Measurements from ENCODE around the gene BSG. TPM values are rescaled to one million over a fixed set of nuclear protein-coding genes. Genes with fewer than 3 reads are reported as not detected.

BSG gene
- total and polyA plus RNA-seq, 12 donors: 829 to 5,252 (median 1,705) TPM

DNA sequence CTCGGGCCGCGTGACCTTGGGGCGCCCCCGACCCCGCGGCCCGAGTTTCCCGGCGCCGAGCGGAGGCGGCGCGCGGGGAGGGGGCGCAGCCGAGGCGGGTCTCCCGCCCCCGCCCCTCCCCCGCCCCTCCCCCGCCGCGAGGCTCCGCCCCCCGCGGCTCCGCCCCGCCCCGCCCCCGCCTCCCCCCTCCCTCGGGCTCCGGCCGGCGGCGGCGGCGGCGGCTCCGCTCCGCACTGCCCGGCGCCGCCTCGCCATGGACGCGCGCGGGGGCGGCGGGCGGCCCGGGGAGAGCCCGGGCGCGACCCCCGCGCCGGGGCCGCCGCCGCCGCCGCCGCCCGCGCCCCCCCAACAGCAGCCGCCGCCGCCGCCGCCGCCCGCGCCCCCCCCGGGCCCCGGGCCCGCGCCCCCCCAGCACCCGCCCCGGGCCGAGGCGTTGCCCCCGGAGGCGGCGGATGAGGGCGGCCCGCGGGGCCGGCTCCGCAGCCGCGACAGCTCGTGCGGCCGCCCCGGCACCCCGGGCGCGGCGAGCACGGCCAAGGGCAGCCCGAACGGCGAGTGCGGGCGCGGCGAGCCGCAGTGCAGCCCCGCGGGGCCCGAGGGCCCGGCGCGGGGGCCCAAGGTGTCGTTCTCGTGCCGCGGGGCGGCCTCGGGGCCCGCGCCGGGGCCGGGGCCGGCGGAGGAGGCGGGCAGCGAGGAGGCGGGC lies 17.4 kb downstream of the BSG start, which contains the start of gene HCN2:
TSS of gene HCN2 (plus strand) at position 189 of the 703 bp plus-strand sequence. CDS start at position 254, 65 bp downstream.
- WGBS, 2 donors: 1% methylated on average over 16 to 98 of the region's 132 CpGs
- Histone ChIP-seq H3K4me3 (peak within 1 kb of the TSS in 6 of 10 donors; percentile 12 to 31 (median 20)), H3K27me3 (peaks cover 27 to 60% (median 50%) of the 10 kb centered on the region in 7 donors), H3K27ac (peak within 1 kb of the TSS in 1 of 10 donors; percentile 56), H3K4me1 (peaks cover 3 to 28% (median 17%) of the 10 kb centered on the region in 9 donors), H3K9me3 (no peaks in the 10 kb centered on the region), H3K36me3 (no peaks in the 10 kb centered on the region)
- ATAC-seq (no peak), DNase-seq (peak in 1 of 2 donors; percentile 0)
- TF ChIP-seq, protein P1, sequence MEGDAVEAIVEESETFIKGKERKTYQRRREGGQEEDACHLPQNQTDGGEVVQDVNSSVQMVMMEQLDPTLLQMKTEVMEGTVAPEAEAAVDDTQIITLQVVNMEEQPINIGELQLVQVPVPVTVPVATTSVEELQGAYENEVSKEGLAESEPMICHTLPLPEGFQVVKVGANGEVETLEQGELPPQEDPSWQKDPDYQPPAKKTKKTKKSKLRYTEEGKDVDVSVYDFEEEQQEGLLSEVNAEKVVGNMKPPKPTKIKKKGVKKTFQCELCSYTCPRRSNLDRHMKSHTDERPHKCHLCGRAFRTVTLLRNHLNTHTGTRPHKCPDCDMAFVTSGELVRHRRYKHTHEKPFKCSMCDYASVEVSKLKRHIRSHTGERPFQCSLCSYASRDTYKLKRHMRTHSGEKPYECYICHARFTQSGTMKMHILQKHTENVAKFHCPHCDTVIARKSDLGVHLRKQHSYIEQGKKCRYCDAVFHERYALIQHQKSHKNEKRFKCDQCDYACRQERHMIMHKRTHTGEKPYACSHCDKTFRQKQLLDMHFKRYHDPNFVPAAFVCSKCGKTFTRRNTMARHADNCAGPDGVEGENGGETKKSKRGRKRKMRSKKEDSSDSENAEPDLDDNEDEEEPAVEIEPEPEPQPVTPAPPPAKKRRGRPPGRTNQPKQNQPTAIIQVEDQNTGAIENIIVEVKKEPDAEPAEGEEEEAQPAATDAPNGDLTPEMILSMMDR (IDR thresholded peaks at IDR 0.05): no peak
- intact Hi-C loops (cut with DNase I): loop anchor here in 2 of 10 donors (5.0 to 10.0 kb wide), 3 partner anchors 67 to 147 kb away; no protein-coding TSS in a partner anchor

DNA sequence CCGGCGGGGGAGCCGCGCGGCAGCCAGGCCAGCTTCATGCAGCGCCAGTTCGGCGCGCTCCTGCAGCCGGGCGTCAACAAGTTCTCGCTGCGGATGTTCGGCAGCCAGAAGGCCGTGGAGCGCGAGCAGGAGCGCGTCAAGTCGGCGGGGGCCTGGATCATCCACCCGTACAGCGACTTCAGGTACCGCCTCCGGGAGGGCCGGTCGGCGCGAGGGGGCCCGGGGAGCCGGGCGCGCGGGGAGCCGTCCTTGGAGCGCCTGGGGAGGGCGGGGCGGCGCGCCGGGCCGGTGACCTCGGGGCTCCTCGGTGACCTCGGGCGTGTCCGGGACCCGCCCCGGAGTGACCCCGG lies 18.0 kb downstream of the BSG start:
- DNase-seq: no peak
- Histone ChIP-seq H3K9me3 (no peaks in the 10 kb centered on the region), H3K27ac (no peak overlapping the region), H3K36me3 (no peaks in the 10 kb centered on the region), H3K4me1 (peaks cover 3 to 28% (median 17%) of the 10 kb centered on the region in 9 donors), H3K27me3 (peaks cover 27 to 60% (median 50%) of the 10 kb centered on the region in 7 donors), H3K4me3 (peak overlapping the region in 4 of 10 donors; percentile 12 to 31 (median 21))
- ATAC-seq: no peak
- 2 to 3% methylated on average over 32 to 50 of the region's 50 CpGs for WGBS, 2 donors
- TF ChIP-seq, protein P1 (IDR thresholded peaks at IDR 0.05): no peak
- intact Hi-C loops (cut with DNase I): loop anchor here in 1 of 10 donors (10.0 kb wide), 1 partner anchor 144 kb away; no protein-coding TSS in a partner anchor

DNA sequence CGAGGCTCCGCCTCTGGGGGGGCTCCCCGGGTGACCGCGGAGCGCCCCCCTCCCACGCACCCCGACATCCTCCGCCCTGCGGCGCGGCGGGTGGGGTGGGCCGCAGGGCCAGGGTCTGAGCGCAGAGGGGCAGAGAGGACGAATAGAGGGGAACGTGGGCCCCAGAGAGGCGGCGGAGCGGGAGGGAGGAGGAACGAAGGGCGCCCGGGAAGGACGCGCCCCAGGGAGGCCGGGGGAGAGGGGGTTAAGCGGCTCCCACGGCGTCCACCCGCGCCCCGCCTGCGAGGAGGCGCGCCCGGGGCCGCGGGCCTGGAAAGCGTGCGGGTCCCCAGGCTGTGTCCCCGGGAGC lies 18.3 kb downstream of the BSG start:
- peaks cover 3 to 28% (median 17%) of the 10 kb centered on the region in 9 donors for H3K4me1 ChIP-seq
- ATAC-seq: no peak
- no peak for DNase-seq
- H3K36me3 ChIP-seq: no peaks in the 10 kb centered on the region
- no peaks in the 10 kb centered on the region for H3K9me3 ChIP-seq
- TF ChIP-seq, protein P1 (IDR thresholded peaks at IDR 0.05): no peak
- no peak overlapping the region for H3K27ac ChIP-seq
- H3K4me3 ChIP-seq: peak overlapping the region in 4 of 10 donors; percentile 12 to 31 (median 21)
- peaks cover 27 to 60% (median 50%) of the 10 kb centered on the region in 7 donors for H3K27me3 ChIP-seq
- WGBS, 2 donors: 5 to 8% methylated on average over 11 to 41 of the region's 41 CpGs
- intact Hi-C loops (cut with DNase I): loop anchor here in 1 of 10 donors (10.0 kb wide), 1 partner anchor 144 kb away; no protein-coding TSS in a partner anchor

DNA sequence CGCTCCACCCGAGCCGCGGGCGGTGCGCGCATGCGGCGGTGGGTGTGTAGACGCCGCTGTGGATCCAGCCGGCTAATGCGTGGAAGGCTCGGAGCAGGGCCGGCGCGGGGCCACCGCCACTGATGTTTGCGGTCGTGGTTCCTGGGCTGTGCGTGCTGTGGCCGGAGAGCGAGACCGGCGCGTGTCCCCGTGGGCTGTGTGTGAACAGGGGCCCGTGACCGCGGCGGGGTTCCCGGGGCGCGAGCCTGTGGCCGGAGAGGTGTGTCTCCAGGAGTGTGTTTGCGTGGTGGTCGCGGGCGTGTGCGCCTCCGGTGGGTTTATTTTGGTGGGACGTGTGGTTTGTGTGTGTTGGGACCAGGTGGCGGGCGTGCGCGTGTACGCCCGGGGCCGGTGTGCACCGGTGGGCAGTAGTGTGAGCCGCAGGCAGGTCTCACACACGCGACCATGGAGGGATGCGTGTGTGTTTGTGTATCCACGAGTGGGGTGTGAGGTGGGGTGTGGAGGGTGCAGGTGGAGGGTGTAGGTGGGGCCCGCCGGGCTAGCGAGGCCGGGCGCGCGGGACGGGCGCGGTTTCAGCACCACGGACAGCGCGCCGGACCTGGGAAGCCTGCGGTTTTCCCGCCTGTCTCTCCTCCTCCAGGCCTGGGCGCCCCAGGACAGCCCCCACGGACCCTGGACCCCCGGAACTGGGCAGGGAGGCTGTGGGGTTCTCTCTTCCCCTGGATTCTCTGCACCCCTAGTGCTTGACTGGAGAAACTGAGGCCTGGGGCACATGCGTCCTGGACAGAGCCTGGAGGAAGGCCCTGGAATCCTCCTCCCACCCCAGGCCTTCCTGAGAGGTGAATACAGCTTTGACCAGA lies 18.9 kb downstream of the BSG start:
- ATAC-seq (peak in 6 of 8 donors; percentile 11 to 48 (median 36)), DNase-seq (no peak)
- WGBS, 2 donors: 29 to 36% methylated on average over 71 to 75 of the region's 75 CpGs
- Histone ChIP-seq H3K9me3 (no peaks in the 10 kb centered on the region), H3K27me3 (peaks cover 27 to 60% (median 50%) of the 10 kb centered on the region in 7 donors), H3K4me1 (peaks cover 3 to 28% (median 17%) of the 10 kb centered on the region in 9 donors), H3K27ac (no peak overlapping the region), H3K36me3 (no peaks in the 10 kb centered on the region), H3K4me3 (peak overlapping the region in 2 of 10 donors; percentile 12 to 24)
- TF ChIP-seq, protein P1 (IDR thresholded peaks at IDR 0.05): no peak
- intact Hi-C loops (cut with DNase I): loop anchor here in 1 of 10 donors (10.0 kb wide), 1 partner anchor 143 kb away; no protein-coding TSS in a partner anchor

Data from heart right ventricle (tissue), 16 donors.